ENCODE measurements around the gene PDE2A. TPM values are rescaled to one million over a fixed set of nuclear protein-coding genes. Genes with fewer than 3 reads are reported as not detected.

PDE2A gene
- total RNA-seq, 1 donor from 2014 or later = 3.0 TPM

GRCh38 chr11:72662036-72662435, 12.2 kb downstream of the PDE2A start:
- no peak overlapping the region for H3K27ac Mint-ChIP-seq (ENCODE audit: unreplicated experiment)
- no peak overlapping the region for H3K4me3 Mint-ChIP-seq
- peaks cover 2% of the 10 kb centered on the region for H3K4me1 Mint-ChIP-seq

GRCh38 chr11:72661486-72661885, 12.7 kb downstream of the PDE2A start:
- Mint-ChIP-seq H3K4me1 (peaks cover 7% of the 10 kb centered on the region), H3K4me3 (no peak overlapping the region), H3K27me3 (ENCODE audit: low read depth) (peaks cover 3% of the 10 kb centered on the region), H3K36me3 (ENCODE audit: low read depth) (no peaks in the 10 kb centered on the region), H3K9me3 (no peaks in the 10 kb centered on the region), H3K27ac (ENCODE audit: unreplicated experiment) (peak overlapping the region; percentile 53)
- DNase-seq (ENCODE audit: low read depth, low spot score) = no peak
- TF ChIP-seq, protein P1, sequence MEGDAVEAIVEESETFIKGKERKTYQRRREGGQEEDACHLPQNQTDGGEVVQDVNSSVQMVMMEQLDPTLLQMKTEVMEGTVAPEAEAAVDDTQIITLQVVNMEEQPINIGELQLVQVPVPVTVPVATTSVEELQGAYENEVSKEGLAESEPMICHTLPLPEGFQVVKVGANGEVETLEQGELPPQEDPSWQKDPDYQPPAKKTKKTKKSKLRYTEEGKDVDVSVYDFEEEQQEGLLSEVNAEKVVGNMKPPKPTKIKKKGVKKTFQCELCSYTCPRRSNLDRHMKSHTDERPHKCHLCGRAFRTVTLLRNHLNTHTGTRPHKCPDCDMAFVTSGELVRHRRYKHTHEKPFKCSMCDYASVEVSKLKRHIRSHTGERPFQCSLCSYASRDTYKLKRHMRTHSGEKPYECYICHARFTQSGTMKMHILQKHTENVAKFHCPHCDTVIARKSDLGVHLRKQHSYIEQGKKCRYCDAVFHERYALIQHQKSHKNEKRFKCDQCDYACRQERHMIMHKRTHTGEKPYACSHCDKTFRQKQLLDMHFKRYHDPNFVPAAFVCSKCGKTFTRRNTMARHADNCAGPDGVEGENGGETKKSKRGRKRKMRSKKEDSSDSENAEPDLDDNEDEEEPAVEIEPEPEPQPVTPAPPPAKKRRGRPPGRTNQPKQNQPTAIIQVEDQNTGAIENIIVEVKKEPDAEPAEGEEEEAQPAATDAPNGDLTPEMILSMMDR (conservative IDR thresholded peaks at IDR 0.05) = no peak

More at GRCh38 chr11:72662036-72662435, 12.2 kb downstream of the PDE2A start:
- H3K27me3 Mint-ChIP-seq (ENCODE audit: low read depth) = peaks cover 3% of the 10 kb centered on the region
- H3K36me3 Mint-ChIP-seq (ENCODE audit: low read depth) = no peaks in the 10 kb centered on the region
- TF ChIP-seq, protein P1 (conservative IDR thresholded peaks at IDR 0.05) = no peak
- no peak for DNase-seq (ENCODE audit: low read depth, low spot score)
- H3K9me3 Mint-ChIP-seq = peaks cover under 1% of the 10 kb centered on the region

DNA sequence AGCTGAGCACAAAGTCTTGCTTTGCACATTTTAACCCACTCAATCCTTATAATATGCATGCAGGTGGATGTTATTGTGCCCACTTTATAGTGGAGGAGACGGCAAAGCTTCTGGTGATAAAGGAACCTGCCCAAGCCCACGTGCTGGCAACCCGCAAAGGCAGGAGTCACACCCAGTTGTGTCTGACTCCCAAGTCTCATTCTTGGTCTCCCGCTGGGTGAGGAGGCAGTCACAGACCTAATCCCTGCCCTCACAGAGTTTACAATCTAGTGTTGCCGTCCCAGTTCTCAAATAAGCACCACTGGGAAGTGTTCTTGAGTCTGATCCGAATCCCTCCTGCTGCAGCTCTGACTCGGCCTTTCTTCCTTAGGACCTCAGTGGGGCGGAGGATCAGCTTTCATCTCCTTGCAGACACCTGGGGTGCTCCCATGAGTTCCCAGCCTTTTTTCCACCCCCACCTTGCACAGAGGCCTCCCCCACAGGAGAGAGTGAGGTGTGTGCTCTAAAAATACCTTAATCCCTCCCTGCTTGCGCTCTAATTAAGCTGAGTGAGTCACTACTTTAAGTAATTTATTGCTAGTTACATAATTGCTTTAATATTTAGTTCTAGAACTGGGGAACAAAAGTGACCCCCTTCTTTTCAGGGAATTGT, 15.1 kb downstream of the PDE2A start:
- H3K27ac Mint-ChIP-seq (ENCODE audit: unreplicated experiment) = no peak overlapping the region
- H3K36me3 Mint-ChIP-seq (ENCODE audit: low read depth) = no peaks in the 10 kb centered on the region
- TF ChIP-seq, protein P1 (conservative IDR thresholded peaks at IDR 0.05) = no peak
- peaks cover 8% of the 10 kb centered on the region for H3K4me1 Mint-ChIP-seq
- H3K4me3 Mint-ChIP-seq = no peak overlapping the region
- no peaks in the 10 kb centered on the region for H3K9me3 Mint-ChIP-seq
- no peak for DNase-seq (ENCODE audit: low read depth, low spot score)
- H3K27me3 Mint-ChIP-seq (ENCODE audit: low read depth) = no peaks in the 10 kb centered on the region

DNA sequence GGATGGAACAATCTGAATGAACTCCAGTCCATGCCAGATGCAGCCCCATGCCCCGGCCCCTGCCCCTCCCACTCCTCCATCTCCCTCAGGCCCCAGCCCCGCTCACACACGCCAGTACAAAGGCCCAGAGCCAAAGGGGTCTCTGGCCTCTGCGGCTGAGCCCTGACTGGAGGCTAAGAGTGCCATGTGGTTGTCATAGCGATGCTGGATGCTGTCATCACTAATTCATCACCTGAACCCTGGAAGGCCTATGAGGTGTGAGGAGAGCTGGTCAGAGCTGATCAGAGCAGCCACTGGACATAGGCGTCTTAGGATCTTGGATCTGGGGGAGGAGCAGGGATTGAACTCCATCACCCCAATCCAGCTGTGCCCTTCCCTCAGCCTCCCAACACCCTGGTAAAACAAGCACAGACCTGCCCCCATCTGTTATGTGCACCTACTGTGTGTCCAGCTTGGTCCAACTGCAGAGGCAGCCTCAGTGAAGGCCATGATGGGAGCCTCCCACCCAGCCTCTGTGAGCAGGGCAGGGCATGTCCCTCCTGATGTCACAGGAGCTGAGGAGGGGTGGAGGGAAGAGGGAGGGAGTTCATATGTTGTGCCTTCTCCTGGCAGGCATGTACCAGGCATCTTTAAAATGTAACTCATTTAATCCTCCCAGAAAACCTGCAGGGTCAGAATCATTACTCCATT, 16.7 kb downstream of the PDE2A start:
- Mint-ChIP-seq H3K4me3 (no peak overlapping the region), H3K27ac (ENCODE audit: unreplicated experiment) (peak overlapping the region; percentile 29), H3K36me3 (ENCODE audit: low read depth) (no peaks in the 10 kb centered on the region), H3K9me3 (no peaks in the 10 kb centered on the region), H3K4me1 (peaks cover 17% of the 10 kb centered on the region), H3K27me3 (ENCODE audit: low read depth) (no peaks in the 10 kb centered on the region)
- TF ChIP-seq, protein P1 (conservative IDR thresholded peaks at IDR 0.05) = no peak
- peak; percentile 27 for DNase-seq (ENCODE audit: low read depth, low spot score)

DNA sequence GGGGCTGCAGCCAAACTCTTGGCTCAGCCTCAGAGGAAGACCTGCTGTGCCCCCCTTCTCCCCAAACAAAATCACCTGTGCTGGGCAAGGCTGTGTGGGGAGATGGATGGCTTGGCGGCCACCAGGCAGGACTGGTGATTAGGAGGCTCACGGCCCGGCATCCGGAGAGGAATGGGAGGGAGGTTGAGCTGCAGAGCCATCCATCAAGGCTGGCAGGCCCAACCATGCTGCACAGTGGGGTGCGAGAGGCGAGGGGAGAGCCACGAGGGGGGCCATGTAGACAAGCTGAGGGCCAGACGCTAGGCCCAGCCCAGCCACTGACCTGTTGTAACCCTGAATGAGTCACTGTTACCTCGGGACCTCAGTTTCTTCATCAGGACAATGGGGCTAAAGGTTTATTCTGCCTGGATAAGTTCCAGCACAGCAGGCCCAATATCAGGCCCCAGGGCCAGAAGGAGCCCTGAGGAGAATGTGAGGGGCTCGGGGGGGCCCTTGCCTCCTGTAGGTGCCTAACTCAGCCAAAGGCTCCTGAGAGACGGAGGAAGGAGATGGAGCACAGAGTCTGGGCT, 18.2 kb downstream of the PDE2A start:
- peaks cover 21% of the 10 kb centered on the region for H3K4me1 Mint-ChIP-seq
- no peaks in the 10 kb centered on the region for H3K9me3 Mint-ChIP-seq
- H3K27me3 Mint-ChIP-seq (ENCODE audit: low read depth) = no peaks in the 10 kb centered on the region

More for the DNA sequence above, 18.2 kb downstream of the PDE2A start:
- DNase-seq (ENCODE audit: low read depth, low spot score) = no peak
- Mint-ChIP-seq H3K4me3 (no peak overlapping the region), H3K27ac (ENCODE audit: unreplicated experiment) (peak overlapping the region; percentile 35), H3K36me3 (ENCODE audit: low read depth) (no peaks in the 10 kb centered on the region)
- TF ChIP-seq, protein P1 (conservative IDR thresholded peaks at IDR 0.05) = no peak
